GM23248 (cell line): ENCODE data around the gene DHX29.

Experiments used
- EZH2 ChIP-seq: fragments of 200-600 bp; sonication (generic); IDR thresholded peaks from 2 replicates; pipeline ENCODE4 v1.6.1; 2018; ENCODE audit warnings: antibody characterized with exemption, mild to moderate bottlenecking; ENCODE audit not compliant: insufficient read depth, poor library complexity, severe bottlenecking
- EZH2phosphoT487 ChIP-seq: fragments of 200-600 bp; sonication (generic); IDR thresholded peaks from 2 replicates; pipeline ENCODE4 v1.6.1; 2018; ENCODE audit warnings: antibody characterized with exemption, moderate library complexity, mild to moderate bottlenecking, low read depth; ENCODE audit not compliant: insufficient read depth

DNA sequence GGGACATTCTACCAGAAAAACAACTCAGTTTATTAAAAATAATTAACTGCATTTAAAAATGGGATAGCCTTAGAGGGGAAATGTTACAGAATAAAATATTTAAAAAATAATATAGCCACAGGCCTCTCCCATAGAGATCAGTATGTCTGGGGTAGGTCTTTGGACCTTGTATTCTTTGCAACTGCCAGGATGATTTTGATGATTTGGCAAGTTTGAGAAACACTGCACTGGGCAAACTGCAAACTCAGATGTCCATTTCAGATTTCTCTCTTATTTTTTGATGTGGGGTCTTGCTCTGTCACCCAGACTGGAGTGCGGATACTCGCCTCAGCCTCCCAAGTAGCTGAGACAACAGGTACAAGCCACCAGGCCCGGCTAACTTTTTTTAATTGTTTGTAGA lies 49.2 kb downstream of the DHX29 start:
- TF ChIP-seq EZH2 (no peak), EZH2phosphoT487 (no peak)
